ENCODE data around the gene SNRNP25.

The SNRNP25 gene

GRCh38 chr16:63998-64913 lies 10.6 kb downstream of the SNRNP25 start:
- no peak for DNase-seq

- DNase-seq: no peak
These were observed 11.3 kb downstream of the SNRNP25 start for GRCh38 chr16:64914-65255.

GRCh38 chr16:65745-66144 lies 12.1 kb downstream of the SNRNP25 start:
- peak; percentile 78 to 79 for DNase-seq

- no peak for DNase-seq
These were observed 12.9 kb downstream of the SNRNP25 start for GRCh38 chr16:66309-67182.

- no peak for DNase-seq
These were observed 13.7 kb downstream of the SNRNP25 start for GRCh38 chr16:67183-67791.

- no peak for DNase-seq
These were observed 14.5 kb downstream of the SNRNP25 start for GRCh38 chr16:67884-68789.

GRCh38 chr16:69181-69580 lies 15.6 kb downstream of the SNRNP25 start:
- no peak for DNase-seq

- no peak for DNase-seq
These were observed 17.5 kb downstream of the SNRNP25 start for GRCh38 chr16:71210-71539.

- no peak for DNase-seq
These were observed 18.1 kb downstream of the SNRNP25 start for GRCh38 chr16:71540-72401.

- no peak for DNase-seq
These were observed 19.2 kb downstream of the SNRNP25 start, which contains the start of gene RHBDF1 for GRCh38 chr16:72561-73548. Gene RHBDF1, minus strand, starts transcription at chr16:72631. Its CDS starts 7,616 bp downstream, at chr16:65015.

GRCh38 chr16:74051-74746 lies 20.6 kb downstream of the SNRNP25 start:
- no peak for DNase-seq

- DNase-seq: no peak
These were observed 21.2 kb downstream of the SNRNP25 start for GRCh38 chr16:74747-75334.

- DNase-seq: peak; percentile 74 to 76
These were observed 22.2 kb downstream of the SNRNP25 start for GRCh38 chr16:75580-76501.

GRCh38 chr16:76535-77272 lies 23.1 kb downstream of the SNRNP25 start:
- DNase-seq: peak; percentile 7 to 13

- peak; percentile 12 to 24 for DNase-seq
These were observed 23.7 kb downstream of the SNRNP25 start for GRCh38 chr16:77273-77806.

- DNase-seq: peak; percentile 42 to 59
These were observed 24.3 kb downstream of the SNRNP25 start, which contains the start of gene MPG for GRCh38 chr16:77807-78443. Gene MPG, plus strand, starts transcription at chr16:78225. Its CDS starts 85 bp downstream, at chr16:78310.
